Forelimb muscle (tissue), 1 donor: ENCODE measurements around the gene MRPL54. TPM values are rescaled to one million over a fixed set of nuclear protein-coding genes. Genes with fewer than 3 reads are reported as not detected.

Experiments
- DNase-seq: peaks from one replicate; pipeline ENCODE4 v3.0.0-alpha.2; 2013; ENCODE audit warnings: low read depth
- polyA plus RNA-seq: library from polyadenylated mRNA; unstranded; fragments of 120-200 nt; gene quantifications from one replicate; pipeline ENCODE4 v1.2.1, GENCODE V29; 2013; ENCODE audit not compliant: insufficient read length

Gene MRPL54
- polyA plus RNA-seq, 1 donor: 26.0 TPM

DNA sequence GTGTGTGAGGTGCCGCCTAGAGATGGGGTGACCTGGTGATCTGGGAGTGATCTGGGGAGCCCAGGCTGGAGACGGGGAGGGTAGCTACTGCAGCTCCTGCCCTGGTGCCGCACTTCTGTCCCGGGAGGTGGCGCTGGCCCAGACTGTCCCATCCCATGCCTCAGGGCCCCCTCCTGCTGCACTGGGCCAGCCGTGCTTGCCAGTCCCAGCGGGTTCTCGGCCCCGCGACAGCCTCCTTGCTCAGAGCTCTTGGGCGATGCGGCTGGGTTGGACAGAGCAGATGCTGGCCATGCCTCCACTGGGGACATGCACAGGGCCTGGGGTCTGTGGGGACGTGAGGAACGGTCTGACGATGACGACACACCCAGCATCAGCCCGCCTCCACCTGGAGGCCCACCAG is 7.0 kb downstream of the MRPL54 start:
- no peak for DNase-seq

DNA sequence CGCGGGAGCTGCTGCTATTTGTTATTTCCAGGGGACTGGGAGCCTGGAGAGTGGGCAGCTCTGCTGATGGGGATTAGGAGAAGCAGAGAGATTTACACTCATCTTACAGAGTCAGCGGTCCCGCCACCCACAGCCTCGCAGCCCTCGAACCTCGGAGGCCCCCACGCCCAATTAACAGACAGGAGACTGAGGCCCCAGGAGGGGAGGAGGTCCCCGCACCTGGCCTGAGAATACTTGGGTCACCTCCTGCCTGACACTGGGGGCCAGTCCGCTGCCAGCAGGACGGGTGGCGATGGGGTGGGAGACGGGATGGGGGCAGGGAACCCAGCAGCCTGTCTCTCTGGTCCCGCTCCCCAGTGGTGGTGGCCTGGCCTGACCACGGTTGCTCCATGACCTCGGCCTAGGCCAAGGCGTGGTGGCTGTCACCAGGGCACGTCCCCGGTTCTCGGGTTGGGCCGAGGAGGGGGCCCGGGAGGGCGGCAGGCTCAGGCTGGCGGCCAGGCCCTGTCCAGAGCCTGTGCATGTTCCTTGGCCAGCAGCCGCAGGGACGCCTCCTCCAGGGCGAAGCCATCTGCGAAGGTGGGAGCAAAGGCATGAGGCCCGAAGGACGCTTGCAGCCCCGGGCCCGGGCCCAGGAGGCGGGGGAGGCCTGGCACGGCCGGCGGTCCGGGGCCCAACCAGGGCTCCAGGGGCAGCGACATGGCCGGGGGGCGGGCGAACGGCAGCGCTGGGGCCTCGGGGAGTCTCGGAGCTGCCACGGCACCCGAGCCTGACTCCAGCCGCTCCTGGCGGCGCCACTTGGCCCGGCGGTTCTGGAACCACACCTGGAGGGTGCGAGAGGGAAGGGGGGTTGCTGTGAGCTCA is 7.9 kb downstream of the MRPL54 start:
- no peak for DNase-seq

DNA sequence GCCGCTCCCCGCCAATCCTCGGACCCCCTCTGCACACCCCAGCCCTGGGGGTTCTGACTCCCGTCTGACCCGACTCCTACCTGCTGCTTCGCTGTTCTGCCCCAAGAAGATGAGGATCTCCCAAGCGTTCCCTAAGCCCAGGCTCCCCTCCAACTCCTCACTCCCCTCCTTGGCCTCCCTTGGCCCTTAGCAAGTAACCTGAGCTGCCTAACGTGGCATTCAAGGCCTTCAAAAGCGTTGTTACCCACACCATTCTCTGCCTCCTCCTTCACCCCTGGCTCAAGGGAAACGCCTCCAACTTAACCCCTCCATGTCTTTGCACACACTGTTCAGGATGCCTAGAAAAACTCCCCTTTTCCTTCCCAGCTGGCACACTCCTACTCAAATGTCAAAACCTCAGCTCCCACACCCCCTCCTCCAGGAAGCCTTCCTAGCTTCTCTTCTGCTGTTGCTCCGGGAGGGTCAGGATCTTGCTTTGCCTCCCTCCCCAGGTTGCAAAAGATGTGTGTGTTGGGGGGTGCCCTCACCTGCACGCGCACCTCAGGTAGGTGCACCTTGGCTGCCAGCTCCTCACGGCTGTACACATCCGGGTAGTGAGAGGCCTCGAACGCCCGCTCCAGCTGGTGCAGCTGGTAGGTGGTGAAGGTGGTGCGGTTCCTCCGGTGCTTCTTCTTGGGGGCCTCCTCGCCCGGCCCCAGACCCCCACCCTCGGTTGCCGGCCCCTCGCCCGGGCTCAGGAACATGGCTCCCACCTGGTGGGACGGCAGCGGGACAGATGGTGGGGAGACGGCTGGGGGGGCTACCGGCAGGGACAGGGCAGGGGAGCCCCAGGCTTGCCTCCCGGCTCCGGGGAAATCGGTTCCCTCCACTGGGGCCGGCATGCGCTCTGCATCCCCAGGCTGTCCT is 8.8 kb downstream of the MRPL54 start:
- DNase-seq: no peak

DNA sequence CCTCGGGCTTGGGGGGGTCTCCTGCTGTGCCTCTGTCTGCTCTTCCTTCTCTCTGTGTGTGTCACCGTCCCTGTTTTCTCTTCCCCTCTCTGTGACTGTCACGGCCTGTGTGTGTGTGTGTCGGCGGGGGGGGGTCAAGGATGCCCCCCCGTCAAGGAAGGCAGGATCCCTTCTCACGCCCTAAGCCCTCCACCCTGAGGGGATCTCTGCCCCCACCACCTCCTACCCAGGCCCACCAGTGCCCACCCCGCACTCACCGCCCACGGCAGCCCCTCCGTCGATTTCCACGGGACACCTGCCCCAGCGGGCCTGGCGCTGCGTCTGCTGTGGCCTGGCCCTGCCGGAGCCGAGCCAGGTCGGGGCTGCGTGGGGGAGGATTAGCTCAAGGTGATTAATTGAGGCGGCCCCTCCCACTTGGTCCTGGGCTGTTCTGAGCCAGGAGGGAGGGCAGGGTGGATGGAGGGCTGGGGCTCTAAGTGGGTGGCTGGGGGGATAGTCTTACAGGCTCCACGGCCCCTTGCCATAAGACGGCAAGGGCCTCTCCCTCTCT is 9.5 kb downstream of the MRPL54 start, which contains the start of gene RAX2:
RAX2 (minus strand) TSS at position 323 of the 550 bp plus-strand sequence. CDS start 486 bp downstream, outside the sequence.
- DNase-seq: no peak

DNA sequence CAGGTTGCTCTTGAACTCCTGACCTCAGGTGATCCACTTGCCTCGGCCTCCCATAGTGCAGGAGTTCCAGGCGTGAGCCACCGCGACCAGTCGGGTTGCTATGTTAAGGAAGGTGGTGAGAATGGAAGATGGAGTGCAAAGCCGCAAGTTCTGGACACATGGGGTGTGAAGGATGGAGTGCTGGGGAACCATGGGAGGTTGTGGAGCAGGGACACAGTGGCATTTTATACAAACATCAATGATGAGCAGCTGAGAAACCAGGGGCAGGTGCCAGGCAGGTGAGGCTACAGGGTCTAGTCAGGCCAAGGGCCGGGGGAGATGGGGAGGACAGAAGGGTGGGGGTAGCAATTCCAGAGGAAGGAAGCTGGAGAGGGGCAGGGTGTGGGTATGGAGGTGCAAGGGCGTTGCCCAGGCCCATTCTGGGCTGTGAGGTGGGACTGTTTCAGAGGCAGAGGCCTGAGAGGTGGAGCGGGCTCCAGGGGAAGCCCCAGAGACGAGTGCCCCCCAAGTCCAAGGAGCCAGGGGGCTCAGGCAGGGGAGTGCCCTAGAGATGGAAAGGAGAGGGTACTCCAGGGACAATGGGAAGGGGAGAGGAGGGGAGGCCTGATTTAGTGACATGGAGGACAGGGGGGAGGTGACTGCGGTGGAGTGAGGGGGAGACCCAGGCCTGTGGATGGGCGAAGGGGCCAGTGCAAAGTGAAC is 11.5 kb downstream of the MRPL54 start:
- DNase-seq: no peak

DNA sequence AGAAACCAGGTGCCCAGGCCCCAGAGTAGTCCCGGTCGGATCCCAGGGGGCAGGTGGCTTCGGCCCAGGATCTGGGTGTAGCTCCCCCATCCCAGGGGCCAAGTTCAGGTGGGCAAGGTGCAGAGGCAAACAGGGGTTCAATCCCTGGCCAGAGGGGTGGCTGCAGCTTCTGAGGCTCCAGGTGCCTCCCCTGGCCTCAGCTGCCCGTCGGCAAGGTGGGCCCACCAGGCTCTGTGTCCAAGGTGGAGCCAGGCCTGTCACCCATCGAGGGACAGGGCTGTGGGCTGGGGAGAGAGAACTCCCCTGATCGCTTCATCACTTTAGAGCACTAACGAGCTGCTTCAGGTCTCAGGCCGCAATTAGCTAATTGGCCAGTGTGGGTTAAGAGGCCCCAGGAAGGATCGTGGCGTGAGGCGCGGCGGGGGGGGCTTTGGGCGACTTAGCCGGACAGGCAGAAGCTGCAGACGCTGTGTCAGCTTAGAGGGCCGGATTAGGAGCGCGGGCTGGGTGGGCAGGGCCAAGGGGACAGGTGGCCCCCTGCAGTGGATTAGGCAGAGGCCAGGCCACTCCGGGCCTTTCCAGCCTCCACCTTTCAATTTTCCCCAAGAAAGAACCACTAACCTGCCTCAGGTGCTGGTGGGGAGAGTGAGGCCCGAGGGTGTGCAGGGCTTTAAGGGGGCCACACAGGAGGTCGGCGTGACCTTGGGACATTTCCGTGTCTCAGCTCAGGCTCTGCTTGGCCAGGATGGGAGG is 12.3 kb downstream of the MRPL54 start:
- DNase-seq: no peak

DNA sequence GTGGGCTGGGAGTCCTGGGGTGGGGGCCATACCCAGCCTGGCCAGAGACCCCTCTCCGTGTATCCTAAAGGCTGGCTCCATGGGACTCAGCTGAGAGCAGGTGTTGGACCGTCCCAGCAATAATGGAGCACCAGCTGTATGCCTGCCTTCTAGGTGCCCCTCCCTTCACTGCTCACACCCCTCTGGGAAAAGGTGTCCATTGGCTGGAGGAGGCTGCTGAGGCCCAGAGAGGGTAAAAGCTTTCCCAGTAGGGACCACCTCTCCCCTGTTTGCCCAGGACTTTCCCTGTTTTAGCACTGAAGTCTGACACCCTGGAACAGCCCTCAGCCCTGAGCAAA is 12.9 kb downstream of the MRPL54 start:
- DNase-seq: no peak

DNA sequence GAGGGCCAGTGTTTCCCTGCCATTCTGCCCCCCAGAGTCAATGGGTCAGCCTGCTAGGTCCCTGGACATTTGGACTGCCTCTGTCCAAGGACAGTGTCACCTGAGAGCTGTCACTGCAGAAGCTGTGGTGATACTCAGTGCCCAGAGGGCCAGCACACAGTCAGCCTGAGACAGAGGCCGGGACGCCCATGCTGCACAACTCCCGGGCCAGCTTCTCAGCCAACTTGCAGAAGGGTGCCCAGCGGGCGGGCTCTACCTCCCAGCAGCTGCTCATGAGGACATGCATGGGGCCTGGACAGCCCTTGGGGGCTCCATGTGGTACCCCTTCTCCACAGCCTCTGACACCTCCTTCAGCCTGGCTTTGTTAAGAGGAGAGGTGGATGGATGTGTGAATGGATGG is 13.3 kb downstream of the MRPL54 start:
- DNase-seq: no peak

DNA sequence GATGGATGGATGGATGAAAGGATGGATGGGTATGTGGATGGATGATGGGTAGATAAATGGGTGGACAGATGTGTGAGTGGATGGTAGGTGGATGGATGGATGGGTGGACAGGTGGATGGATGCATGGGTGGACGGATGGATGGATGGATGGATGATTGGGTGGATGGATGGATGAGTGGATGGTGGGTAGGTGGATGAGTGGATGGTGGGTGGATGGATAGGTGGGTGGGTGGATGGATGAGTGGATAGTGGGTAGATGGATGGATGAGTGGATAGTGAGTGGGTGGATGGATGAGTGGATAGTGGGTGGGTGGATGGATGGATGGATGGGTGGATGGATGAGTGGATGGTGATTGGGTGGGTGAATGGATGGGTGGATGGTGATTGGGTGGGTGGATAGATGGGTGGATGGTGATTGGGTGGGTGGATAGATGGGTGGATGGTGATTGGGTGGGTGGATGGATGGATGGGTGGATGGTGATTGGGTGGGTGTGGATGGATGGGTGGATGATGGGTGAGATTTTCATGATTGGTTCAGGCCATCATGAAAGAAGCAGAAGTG is 14.1 kb downstream of the MRPL54 start:
- no peak for DNase-seq

DNA sequence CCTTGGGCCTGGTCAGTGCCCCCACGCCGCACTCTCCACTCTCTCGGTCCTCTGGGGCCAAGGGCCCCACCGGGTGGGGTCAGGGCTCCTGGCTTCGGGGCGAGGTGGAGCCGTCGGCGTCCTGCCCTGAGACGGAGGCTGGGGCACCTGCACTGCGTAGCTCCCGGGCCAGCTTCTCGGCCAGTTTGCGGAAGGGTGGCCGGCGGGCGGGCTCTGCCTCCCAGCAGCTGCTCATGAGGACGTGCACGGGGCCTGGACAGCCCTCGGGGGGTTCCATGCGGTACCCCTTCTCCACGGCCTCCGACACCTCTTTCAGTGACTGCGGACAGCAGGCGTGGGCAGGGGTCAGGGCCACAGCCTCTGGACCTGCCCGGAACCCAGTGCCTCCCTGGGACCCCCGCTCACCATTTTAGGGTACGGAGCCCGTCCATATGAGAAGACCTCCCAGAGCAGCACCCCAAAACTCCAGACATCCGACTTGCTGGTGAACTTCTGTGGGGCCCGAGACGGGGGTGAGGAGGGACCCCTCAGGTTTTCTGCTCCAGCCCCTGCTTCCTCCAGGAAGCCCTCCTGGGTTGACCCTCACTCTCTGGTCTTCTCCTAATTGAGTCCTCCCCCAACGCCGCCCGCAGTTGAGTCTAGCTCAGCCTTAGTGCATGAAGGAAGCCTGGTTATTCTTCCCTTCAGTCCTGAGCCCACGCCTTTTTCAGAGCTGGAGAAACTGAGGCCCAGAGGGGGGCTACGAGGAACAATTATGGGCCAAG is 15.8 kb downstream of the MRPL54 start:
- no peak for DNase-seq

DNA sequence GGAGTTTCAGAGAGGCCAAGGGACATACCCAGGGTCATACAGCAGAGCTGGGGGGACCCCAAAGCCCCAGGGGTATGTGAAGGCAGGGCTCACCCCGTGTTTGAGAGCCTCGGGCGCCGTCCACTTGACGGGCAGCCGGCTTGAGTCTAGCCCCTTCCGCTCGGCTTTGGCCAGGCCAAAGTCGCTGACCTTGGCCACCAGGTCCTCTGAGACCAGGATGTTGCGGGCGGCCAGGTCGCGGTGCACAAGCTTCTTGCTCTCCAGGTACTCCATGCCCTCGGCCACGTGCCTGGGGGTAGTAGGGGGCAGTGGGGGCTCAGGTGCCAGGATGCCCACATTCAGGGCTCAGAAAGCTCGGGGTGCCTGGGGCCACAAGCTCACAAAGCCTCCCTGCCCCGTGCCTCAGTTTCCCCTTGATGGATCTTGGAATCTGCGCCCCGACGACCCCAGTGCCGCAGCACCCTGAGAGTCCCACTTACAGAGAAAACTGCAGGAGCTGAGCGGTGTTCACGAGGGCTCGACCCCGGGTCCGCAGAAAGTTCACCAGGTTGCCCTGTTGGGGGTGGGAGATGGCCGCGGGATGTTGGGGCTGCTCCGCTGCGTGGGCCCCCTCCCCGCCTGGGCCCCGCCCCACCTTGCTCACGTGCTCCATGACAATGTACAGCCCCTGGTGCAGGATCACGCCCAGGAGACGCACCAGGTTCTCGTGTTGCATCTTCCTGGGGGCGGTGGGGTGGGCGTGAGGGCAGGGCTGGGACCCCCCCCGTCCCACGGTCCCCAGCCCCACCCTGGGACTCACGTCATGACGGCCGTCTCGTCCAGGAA is 16.6 kb downstream of the MRPL54 start:
- no peak for DNase-seq

DNA sequence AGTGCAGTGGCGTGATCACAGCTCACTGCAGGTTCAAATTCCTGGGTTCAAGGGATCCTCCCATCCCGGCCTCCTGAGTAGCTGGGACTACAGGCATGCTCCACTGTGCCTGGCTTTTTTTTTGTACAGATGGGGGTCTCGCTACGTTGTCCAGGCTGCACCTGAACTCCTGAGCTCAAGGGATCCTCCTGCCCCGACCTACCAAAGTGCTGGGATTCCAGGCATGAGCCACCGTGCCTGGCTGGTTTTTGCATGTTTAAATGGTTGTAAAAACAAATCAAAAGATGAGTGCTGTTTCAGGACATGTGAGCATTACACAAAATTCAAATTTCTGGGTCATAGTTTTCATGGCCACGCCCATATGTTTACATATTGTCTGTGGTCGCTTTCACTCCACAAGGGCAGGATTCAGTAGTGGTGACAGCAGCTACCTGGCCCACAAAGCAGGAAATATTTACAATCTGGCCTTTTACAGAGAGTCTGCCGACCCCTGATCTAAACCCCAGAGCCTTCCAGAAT is 18.4 kb downstream of the MRPL54 start:
- DNase-seq: no peak

DNA sequence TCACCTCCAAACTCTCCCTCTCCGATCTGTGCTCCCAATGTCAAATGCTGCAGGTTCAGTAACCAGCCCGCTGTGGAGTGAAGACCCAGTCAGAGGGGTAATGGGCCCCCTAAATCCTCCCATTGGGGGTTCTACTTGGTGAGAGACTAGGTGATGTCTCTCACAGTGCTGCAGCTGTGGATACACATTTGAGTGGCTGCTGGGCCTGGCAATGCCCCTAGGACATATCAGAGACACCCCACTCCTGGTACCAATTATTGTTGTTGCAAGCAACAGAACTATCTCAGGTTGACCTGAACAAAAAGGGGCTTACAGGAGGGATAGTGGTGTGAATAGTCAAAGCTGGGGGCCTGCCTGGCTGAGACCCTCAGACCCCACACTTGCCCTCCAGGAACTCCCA is 19.1 kb downstream of the MRPL54 start:
- no peak for DNase-seq

DNA sequence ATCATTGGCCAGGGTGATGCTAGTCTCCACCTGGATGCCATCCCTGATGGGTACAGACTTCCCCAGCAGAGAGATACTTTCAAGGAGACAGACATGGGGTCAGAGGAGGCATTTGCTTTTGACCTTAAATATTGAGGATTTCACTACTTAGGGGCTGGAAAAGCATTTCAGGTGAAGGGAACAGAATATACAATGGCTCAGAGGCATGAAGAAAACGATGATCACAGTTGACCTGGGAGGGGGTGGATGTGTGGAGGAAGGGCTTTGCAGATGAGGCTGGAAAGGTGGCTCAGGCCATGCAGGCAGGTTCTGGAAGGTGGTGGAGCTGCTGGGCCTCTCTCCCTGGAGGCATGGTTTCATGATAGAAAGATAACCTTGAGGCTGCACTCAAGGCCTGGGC is 19.8 kb downstream of the MRPL54 start:
- DNase-seq: no peak

DNA sequence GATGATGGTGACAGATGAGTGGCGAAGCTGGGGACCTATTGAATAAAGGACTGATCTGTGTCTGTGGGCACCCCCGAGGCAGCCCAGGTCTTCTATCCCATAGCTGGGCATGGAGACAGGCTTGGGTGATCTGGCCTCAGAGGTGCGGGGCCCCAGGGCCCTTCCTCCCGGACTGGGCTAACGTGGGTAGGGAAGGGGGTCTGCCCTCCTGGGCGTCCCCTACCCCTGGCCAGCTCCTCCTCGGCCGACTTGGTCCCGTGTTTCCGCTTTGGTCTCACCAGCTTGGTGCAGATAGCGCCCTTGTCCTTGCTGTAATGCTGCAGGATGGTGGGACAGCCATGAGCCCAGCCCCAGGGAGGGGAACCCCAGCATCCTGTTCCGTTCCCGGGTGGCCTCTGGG is 20.4 kb downstream of the MRPL54 start:
- no peak for DNase-seq

DNA sequence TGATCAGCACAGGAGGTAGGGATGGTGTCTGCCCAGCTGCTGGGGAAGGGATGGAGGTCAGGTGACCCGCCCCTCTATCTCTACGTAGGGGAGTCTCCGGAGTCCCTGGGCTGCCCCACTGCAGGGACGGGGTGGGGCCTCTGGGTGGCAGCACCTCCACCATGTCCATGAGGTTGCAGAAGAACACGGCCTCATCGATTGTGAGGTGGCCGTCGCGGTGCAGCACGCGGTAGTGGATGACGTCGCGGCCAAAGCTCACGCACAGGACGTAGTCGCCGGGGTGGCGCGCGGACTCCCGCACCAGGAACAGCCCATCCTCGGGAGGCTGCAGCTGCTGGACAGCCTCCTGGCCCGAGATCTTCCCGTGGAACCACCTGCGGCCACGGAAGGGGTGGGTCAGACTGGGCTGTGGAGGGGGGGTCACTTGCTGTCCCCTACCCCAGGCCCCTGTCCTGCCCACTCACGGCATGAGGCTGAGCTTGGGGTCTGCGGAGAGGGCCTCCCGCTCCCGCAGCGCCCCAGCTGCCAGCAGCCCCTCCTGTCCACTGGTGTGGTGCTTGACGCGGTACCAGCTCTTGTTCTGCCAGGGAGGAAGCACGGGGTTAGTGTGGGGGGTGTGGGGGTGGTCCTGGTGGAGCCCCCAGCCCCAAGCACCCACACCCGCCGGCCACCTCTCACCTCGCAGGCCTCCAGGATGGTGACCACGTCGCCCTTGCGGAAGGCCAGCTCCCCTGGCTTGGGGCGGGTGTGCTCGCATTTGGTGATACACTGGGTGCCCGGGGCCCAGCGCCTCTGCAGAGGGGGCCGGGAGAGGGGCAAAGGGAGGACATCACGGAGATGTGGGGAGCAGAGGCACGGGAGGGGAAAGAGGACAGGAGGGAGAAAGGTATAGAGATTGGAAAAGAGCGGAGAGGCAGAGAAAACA is 21.4 kb downstream of the MRPL54 start:
- no peak for DNase-seq

DNA sequence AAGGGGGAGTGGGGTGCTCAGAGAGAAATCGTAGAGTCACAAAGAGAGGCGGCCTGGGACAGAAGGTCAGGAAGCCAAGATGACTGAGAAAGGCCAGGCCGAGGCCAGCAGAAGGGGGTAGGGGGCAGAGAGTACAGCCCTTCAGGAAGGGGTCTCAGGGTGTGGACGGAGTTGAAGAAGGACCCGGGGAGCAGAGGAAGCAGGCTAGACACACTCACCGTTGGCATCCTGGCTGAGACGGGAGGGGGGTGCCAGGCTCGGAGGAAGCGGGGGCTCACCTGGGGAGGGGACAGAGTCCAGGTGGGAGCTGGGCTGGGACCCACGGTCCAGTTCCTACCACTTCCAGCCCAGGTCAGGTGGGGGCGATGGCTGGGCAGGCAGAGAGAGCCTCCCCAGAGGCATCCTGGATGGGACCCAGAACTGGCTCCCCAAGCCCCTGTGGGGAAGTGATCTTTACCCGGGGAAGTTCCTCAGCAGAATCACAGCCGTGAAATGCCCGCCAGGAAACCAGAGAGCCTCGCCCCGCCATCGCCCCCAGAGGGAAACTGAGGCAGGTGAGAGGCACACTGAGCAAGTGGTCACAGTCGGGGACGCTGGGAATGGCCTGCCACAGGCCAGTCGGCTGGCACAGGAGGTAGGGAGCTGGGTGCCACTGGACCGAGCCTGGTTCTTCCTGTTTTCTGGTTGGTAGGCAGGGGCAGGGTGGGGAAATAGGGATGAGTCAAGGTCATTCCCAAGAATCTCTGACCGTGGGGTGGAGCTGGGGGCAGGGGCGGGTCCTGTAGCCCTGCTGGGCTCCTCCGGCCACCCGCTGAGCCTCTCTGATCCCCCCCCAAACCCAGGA is 22.3 kb downstream of the MRPL54 start:
- no peak for DNase-seq
